GM23248 (cell line): ENCODE results near the gene MACROD2.

ENCODE experiments used
- EZH2 ChIP-seq: fragments of 200-600 bp; sonication (generic); IDR thresholded peaks from 2 replicates; pipeline ENCODE4 v1.6.1; 2018; ENCODE audit warnings: antibody characterized with exemption, mild to moderate bottlenecking; ENCODE audit not compliant: insufficient read depth, poor library complexity, severe bottlenecking
- EZH2phosphoT487 ChIP-seq: fragments of 200-600 bp; sonication (generic); IDR thresholded peaks from 2 replicates; pipeline ENCODE4 v1.6.1; 2018; ENCODE audit warnings: antibody characterized with exemption, moderate library complexity, mild to moderate bottlenecking, low read depth; ENCODE audit not compliant: insufficient read depth

DNA sequence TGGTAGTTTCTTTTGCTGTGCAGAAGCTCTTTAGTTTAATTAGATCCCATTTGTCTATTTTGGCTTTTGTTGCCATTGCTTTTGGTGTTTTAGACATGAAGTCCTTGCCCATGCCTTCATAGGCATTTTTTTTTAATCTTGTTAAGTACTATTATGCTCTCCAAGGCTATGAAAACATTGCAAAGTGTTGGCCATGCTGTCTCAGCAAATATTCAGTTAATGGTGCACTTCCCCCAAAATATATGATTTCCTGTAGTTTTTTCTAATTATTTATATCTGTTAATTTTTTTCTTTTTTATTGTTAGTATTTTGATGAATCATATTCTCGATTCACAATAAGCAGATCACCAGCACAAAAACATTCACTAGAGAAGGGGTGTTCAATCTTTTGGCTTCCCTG lies 1148.2 kb downstream of the MACROD2 start:
- TF ChIP-seq EZH2 (no peak), EZH2phosphoT487 (no peak)
